ENCODE measurements around the gene EEF2. TPM values are rescaled to one million over a fixed set of nuclear protein-coding genes. Genes with fewer than 3 reads are reported as not detected.

Gene EEF2
- total RNA-seq, 1 experiment from 2014 or later = 3,126 TPM

GRCh38 chr19:3995607-3996006 is 10.3 kb upstream of the EEF2 start:
- H3K27ac Mint-ChIP-seq (ENCODE audit: low read depth, unreplicated experiment) = no peak overlapping the region
- POLR2A ChIA-PET = interaction anchor here (0.6 to 2.8 kb wide), 2 partner anchors 11 to 701 kb away, joined by 3 to 9 read pairs; no protein-coding TSS in a partner anchor
- no peak overlapping the region for H3K4me3 Mint-ChIP-seq (ENCODE audit: unreplicated experiment)
- CTCF ChIA-PET = interaction anchor here (0.6 to 0.7 kb wide), 2 partner anchors 192 to 272 kb away, joined by 3 to 6 read pairs; no protein-coding TSS in a partner anchor
- H3K9me3 Mint-ChIP-seq (ENCODE audit: unreplicated experiment) = peaks cover 5% of the 10 kb centered on the region
- H3K36me3 Mint-ChIP-seq (ENCODE audit: insufficient read depth, unreplicated experiment) = peaks cover 5% of the 10 kb centered on the region
- no peaks in the 10 kb centered on the region for H3K4me1 Mint-ChIP-seq (ENCODE audit: insufficient read depth, unreplicated experiment)
- no peak for TF ChIP-seq CTCF (IDR thresholded peaks at IDR 0.05; ENCODE audit: unreplicated experiment)
- BruUV-seq (replicated peaks) = no TSS peak
- H3K27me3 Mint-ChIP-seq (ENCODE audit: insufficient read depth, unreplicated experiment) = no peaks in the 10 kb centered on the region
- intact Hi-C loops (cut with micrococcal nuclease) = no loop called here
- no peak for DNase-seq (ENCODE audit: unreplicated experiment)

- ChIA-PET POLR2A (interaction anchor here (0.7 to 2.1 kb wide), 10 partner anchors 10 to 384 kb away, joined by 3 to 20 read pairs (median 6); partner anchors contain the start of genes APBA3, MRPL54 and PIAS4), CTCF (interaction anchor here (0.7 to 1.1 kb wide), 3 partner anchors 17 to 542 kb away, joined by 3 to 4 read pairs (median 4); partner anchors contain the start of gene PIAS4)
- intact Hi-C loops (cut with micrococcal nuclease) = loop anchor here (2.0 kb wide), 1 partner anchor 16 kb away; the partner anchor contains the start of gene PIAS4
- H3K27me3 Mint-ChIP-seq (ENCODE audit: insufficient read depth, unreplicated experiment) = no peaks in the 10 kb centered on the region
- peaks cover 7% of the 10 kb centered on the region for H3K36me3 Mint-ChIP-seq (ENCODE audit: insufficient read depth, unreplicated experiment)
- no TSS peak for BruUV-seq (replicated peaks)
- no peak for DNase-seq (ENCODE audit: unreplicated experiment)
- peak overlapping the region; percentile 19 for H3K4me3 Mint-ChIP-seq (ENCODE audit: unreplicated experiment)
- no peak overlapping the region for H3K27ac Mint-ChIP-seq (ENCODE audit: low read depth, unreplicated experiment)
- peaks cover 8% of the 10 kb centered on the region for H3K9me3 Mint-ChIP-seq (ENCODE audit: unreplicated experiment)
- TF ChIP-seq CTCF (IDR thresholded peaks at IDR 0.05; ENCODE audit: unreplicated experiment) = no peak
- H3K4me1 Mint-ChIP-seq (ENCODE audit: insufficient read depth, unreplicated experiment) = peaks cover 10% of the 10 kb centered on the region
Observed at GRCh38 chr19:3990815-3991117, 5.5 kb upstream of the EEF2 start.

DNA sequence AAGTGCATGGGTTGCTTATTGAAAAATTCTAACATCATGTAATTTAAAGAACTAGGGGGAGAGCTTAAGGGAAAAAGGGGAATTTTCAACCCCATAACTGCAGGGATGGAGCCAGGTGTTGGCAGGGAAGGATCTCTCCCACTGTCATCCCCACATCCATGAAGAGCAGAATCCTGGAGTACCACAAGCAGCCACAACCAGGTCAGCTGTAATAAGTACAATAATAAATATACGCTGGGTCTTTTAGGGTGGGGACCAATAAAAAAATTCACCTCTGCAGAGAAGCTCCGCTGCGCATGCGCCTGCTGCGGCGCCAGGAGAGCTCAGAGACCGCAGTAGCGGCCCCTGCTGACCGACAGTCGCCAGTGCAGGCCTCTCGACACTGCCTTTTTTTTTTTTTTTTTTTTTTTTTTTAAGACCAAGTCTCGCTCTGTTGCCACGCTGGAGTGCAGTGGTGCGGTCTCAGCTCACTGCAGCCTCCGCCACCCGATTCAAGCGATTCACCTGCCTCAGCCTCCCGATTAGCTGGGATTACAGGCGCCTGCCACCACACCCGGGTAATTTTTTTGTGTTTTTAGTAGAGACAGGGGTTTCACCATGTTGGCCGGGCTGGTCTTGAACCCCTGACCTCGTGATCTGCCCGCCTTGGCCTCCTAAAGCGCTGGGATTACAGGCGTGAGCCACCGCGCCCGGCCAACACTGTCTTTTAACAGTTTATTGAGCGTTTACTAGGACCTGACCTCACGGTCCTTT is 2.5 kb upstream of the EEF2 start:
- Mint-ChIP-seq H3K27ac (ENCODE audit: low read depth, unreplicated experiment) (no peak overlapping the region), H3K36me3 (ENCODE audit: insufficient read depth, unreplicated experiment) (peaks cover 35% of the 10 kb centered on the region), H3K4me1 (ENCODE audit: insufficient read depth, unreplicated experiment) (peaks cover 25% of the 10 kb centered on the region), H3K27me3 (ENCODE audit: insufficient read depth, unreplicated experiment) (no peaks in the 10 kb centered on the region), H3K9me3 (ENCODE audit: unreplicated experiment) (peaks cover 8% of the 10 kb centered on the region), H3K4me3 (ENCODE audit: unreplicated experiment) (peak overlapping the region; percentile 95)
- peak; percentile 84 for DNase-seq (ENCODE audit: unreplicated experiment)
- no TSS peak for BruUV-seq (replicated peaks)
- ChIA-PET POLR2A (interaction anchor here (0.7 to 2.2 kb wide), 15 partner anchors 9 to 592 kb away, joined by 3 to 16 read pairs (median 4); partner anchors contain the start of genes DAPK3, MRPL54 and PIAS4), CTCF (interaction anchor here (0.6 to 1.9 kb wide), 25 partner anchors 10 to 1731 kb away, joined by 3 to 13 read pairs (median 4); partner anchors contain the start of genes MRPL54 and PIAS4)
- TF ChIP-seq CTCF (IDR thresholded peaks at IDR 0.05; ENCODE audit: unreplicated experiment) = peak; percentile 59
- intact Hi-C loops (cut with micrococcal nuclease) = loop anchor here (1.0 to 5.0 kb wide), 3 partner anchors 70 to 153 kb away; no protein-coding TSS in a partner anchor

Data from MCF 10A (cell line).